SK-N-SH (cell line): ENCODE measurements around the gene SORBS2. TPM values are rescaled to one million over a fixed set of nuclear protein-coding genes. Genes with fewer than 3 reads are reported as not detected.

Experiments
- CTCF ChIA-PET: fragments of 300-600, 350-600 bp; formaldehyde crosslinking; extraction: SDS; loops from one replicate; lab custom pipeline; 2021; lab: Yijun Ruan, JAX
- POLR2A ChIA-PET: fragments of 350-600 bp; sonication (Branson Sonifier 250); formaldehyde crosslinking; extraction: SDS; loops from one replicate; lab custom pipeline; 2020; ENCODE audit warnings: antibody characterized with exemption, inconsistent platforms; lab: Yijun Ruan, JAX
- DNase-seq: peaks from one replicate; pipeline ENCODE4 v3.0.0; 2012
- H2AFZ ChIP-seq: fragments of 200-600 bp; sonication (generic); 2 replicates; pipeline ENCODE4 v1.8.1; 2016; ENCODE audit warnings: antibody characterized with exemption, mild to moderate bottlenecking, low read depth
- H3F3A ChIP-seq: fragments of 200-600 bp; sonication (generic); replicated peaks from 2 replicates; pipeline ENCODE3; 2016; ENCODE audit warnings: antibody characterized with exemption, mild to moderate bottlenecking; ENCODE audit not compliant: insufficient read depth
- H3K27ac ChIP-seq, 2 experiments: fragments of 200-500 bp in 1 of 2; fragments of 200-600 bp in 1 of 2; sonication (Bioruptor generic) in 1 of 2; sonication (generic), shearing (Covaris generic) in 1 of 2; 2 replicates each; pipeline versions ENCODE4 v1.5.1 to v1.6.1; 2014 to 2016; ENCODE audit warnings: low read depth in 2 of 2, inconsistent platforms in 1 of 2, low read length in 1 of 2, mild to moderate bottlenecking in 1 of 2, mixed read lengths in 1 of 2
- H3K27me3 ChIP-seq: fragments of 200-600 bp; sonication (generic), shearing (Covaris generic); 2 replicates; pipeline ENCODE4 v1.6.1; 2016; ENCODE audit warnings: mixed run types; ENCODE audit not compliant: insufficient read depth
- H3K36me3 ChIP-seq, 2 experiments: fragments of 200-500 bp in 1 of 2; fragments of 200-600 bp in 1 of 2; sonication (Bioruptor generic) in 1 of 2; sonication (generic) in 1 of 2; replicated peaks in 1 of 2; 2 replicates each; pipeline versions ENCODE3 to v1.5.1; 2014 to 2016; ENCODE audit warnings: low read length in 1 of 2, mild to moderate bottlenecking in 1 of 2; ENCODE audit not compliant: insufficient read depth in 2 of 2, control insufficient read depth in 1 of 2
- H3K4me1 ChIP-seq, 2 experiments: fragments of 200-500 bp in 1 of 2; fragments of 200-600 bp in 1 of 2; sonication (Bioruptor generic) in 1 of 2; sonication (generic), shearing (Covaris generic) in 1 of 2; 2 replicates each; pipeline versions ENCODE4 v1.5.1 to v1.6.1; 2014 to 2016; ENCODE audit warnings: low read depth in 1 of 2, low read length in 1 of 2, mixed run types in 1 of 2; ENCODE audit not compliant: insufficient read depth in 2 of 2, control insufficient read depth in 1 of 2
- H3K4me2 ChIP-seq: fragments of 200-600 bp; sonication (generic), shearing (Covaris generic); 2 replicates; pipeline ENCODE4 v1.6.1; 2017; ENCODE audit warnings: mixed run types
- H3K4me3 ChIP-seq, 2 experiments: fragments of 200-500 bp in 1 of 2; fragments of 200-600 bp in 1 of 2; sonication (Bioruptor generic) in 1 of 2; sonication (generic), shearing (Covaris generic) in 1 of 2; 2 replicates each; pipeline versions ENCODE4 v1.5.1 to v1.8.1; 2014 to 2016; ENCODE audit warnings: low read depth in 2 of 2, inconsistent platforms in 1 of 2, low read length in 1 of 2, mild to moderate bottlenecking in 1 of 2, mixed read lengths in 1 of 2, moderate library complexity in 1 of 2
- H3K79me2 ChIP-seq: fragments of 200-600 bp; sonication (generic); 2 replicates; pipeline ENCODE4 v1.8.1; 2017; ENCODE audit warnings: mild to moderate bottlenecking; ENCODE audit not compliant: insufficient read depth
- H3K9ac ChIP-seq: fragments of 200-600 bp; sonication (generic); 2 replicates; pipeline ENCODE4 v1.6.1; 2017; ENCODE audit warnings: mixed run types
- H3K9me2 ChIP-seq: fragments of 200-600 bp; sonication (generic); 2 replicates; pipeline ENCODE4 v1.6.1; 2017; ENCODE audit warnings: mixed run types
- H3K9me3 ChIP-seq: fragments of 200-600 bp; sonication (generic); 2 replicates; pipeline ENCODE4 v1.6.1; 2017; ENCODE audit warnings: mixed run types, mild to moderate bottlenecking, moderate library complexity
- H4K20me1 ChIP-seq: fragments of 200-600 bp; sonication (generic); 2 replicates; pipeline ENCODE4 v1.6.1; 2017; ENCODE audit warnings: mild to moderate bottlenecking, mixed run types; ENCODE audit not compliant: insufficient read depth
- CHD2 ChIP-seq: fragments of 150-350 bp; IDR thresholded peaks from 2 replicates; pipeline ENCODE4 v1.6.1; 2018; ENCODE audit warnings: low read length; ENCODE audit not compliant: partially characterized antibody
- CTCF ChIP-seq: fragments of 200-600 bp; sonication (generic); IDR thresholded peaks from 2 replicates; pipeline ENCODE4 v1.6.1; 2017; ENCODE audit warnings: antibody characterized with exemption, mild to moderate bottlenecking, moderate library complexity
- EP300 ChIP-seq, 2 experiments: IDR thresholded peaks; 2 replicates each; pipeline versions ENCODE4 v1.4.0 to v1.6.1; 2012; ENCODE audit warnings: borderline replicate concordance in 1 of 2, low read depth in 1 of 2, low read length in 1 of 2
- FOSL2 ChIP-seq: IDR thresholded peaks from 2 replicates; pipeline ENCODE4 v1.4.0; 2012; ENCODE audit warnings: low read depth, mild to moderate bottlenecking, moderate library complexity, borderline replicate concordance
- FOXM1 ChIP-seq: IDR thresholded peaks from 2 replicates; pipeline ENCODE4 v1.4.0; 2012; ENCODE audit warnings: low read depth, mild to moderate bottlenecking
- GABPA ChIP-seq: IDR thresholded peaks from 2 replicates; pipeline ENCODE4 v1.4.0; 2012; ENCODE audit warnings: low read depth, mild to moderate bottlenecking
- GATA2 ChIP-seq: sonication (generic); formaldehyde crosslinking; IDR thresholded peaks from 2 replicates; pipeline ENCODE4 v1.5.0; 2020; ENCODE audit warnings: mild to moderate bottlenecking, missing genetic modification reagents
- MAX ChIP-seq: IDR thresholded peaks from 2 replicates; pipeline ENCODE4 v1.4.0; 2012; ENCODE audit warnings: low read depth
- MXI1 ChIP-seq: IDR thresholded peaks from 2 replicates; pipeline ENCODE4 v1.6.1; 2012; ENCODE audit warnings: mild to moderate bottlenecking, low read depth, low read length, improper control_type of control experiment
- NFIC ChIP-seq: IDR thresholded peaks from 2 replicates; pipeline ENCODE4 v1.4.0; 2012; ENCODE audit warnings: borderline replicate concordance
- RAD21 ChIP-seq: IDR thresholded peaks from 2 replicates; pipeline ENCODE4 v1.6.1; 2012; ENCODE audit warnings: mild to moderate bottlenecking, low read length
- REST ChIP-seq: IDR thresholded peaks from 2 replicates; pipeline ENCODE4 v1.6.1; 2012; ENCODE audit warnings: mild to moderate bottlenecking, low read depth, low read length, moderate library complexity
- RXRA ChIP-seq: IDR thresholded peaks from 2 replicates; pipeline ENCODE4 v1.4.0; 2012; ENCODE audit warnings: low read depth, mild to moderate bottlenecking, borderline replicate concordance
- SIN3A ChIP-seq: IDR thresholded peaks from 2 replicates; pipeline ENCODE4 v1.6.1; 2012; ENCODE audit warnings: low read depth, mild to moderate bottlenecking, low read length, moderate library complexity, borderline replicate concordance
- TAF1 ChIP-seq: IDR thresholded peaks from 2 replicates; pipeline ENCODE4 v1.6.1; 2012; ENCODE audit warnings: low read depth, mild to moderate bottlenecking, low read length, moderate library complexity, borderline replicate concordance
- TEAD4 ChIP-seq: IDR thresholded peaks from 2 replicates; pipeline ENCODE4 v1.4.0; 2012; ENCODE audit warnings: mild to moderate bottlenecking, borderline replicate concordance; ENCODE audit not compliant: insufficient read depth
- USF1 ChIP-seq: IDR thresholded peaks from 2 replicates; pipeline ENCODE4 v1.4.0; 2012; ENCODE audit warnings: low read depth, borderline replicate concordance
- YY1 ChIP-seq: IDR thresholded peaks from 2 replicates; pipeline ENCODE4 v1.4.0; 2012; ENCODE audit warnings: low read depth, mild to moderate bottlenecking
- WGBS: methylation state at CpG from one replicate; pipeline ENCODE4 v1.1.6; 2017; ENCODE audit warnings: low lambda C conversion rate; 5-methylcytosine and 5-hydroxymethylcytosine counted together
- polyA plus RNA-seq, 3 experiments: library from polyadenylated mRNA; depleted of rRNA; stranded (reverse); fragments of >200 nt; gene quantifications; 2 replicates each; pipeline ENCODE4 v1.2.3, GENCODE V29; 2012

SORBS2 gene
- polyA plus RNA-seq, 1 of the 3 experiments (the other 2 are of a cell fraction) = 2.5 TPM

- no peak for TF ChIP-seq EP300 (IDR thresholded peaks at IDR 0.05; ENCODE audit: borderline replicate concordance in 1 of 2, low read depth in 1 of 2, low read length in 1 of 2)
- no peak for TF ChIP-seq MAX
- no peak for TF ChIP-seq FOSL2
- TF ChIP-seq FOXM1 = no peak
- no peak for TF ChIP-seq GABPA
- TF ChIP-seq SIN3A = no peak
- TF ChIP-seq NFIC = no peak
- TF ChIP-seq TEAD4 = no peak
- no peak for TF ChIP-seq RAD21
- no peak for TF ChIP-seq RXRA
- TF ChIP-seq CHD2 = no peak
- TF ChIP-seq YY1 = no peak
- no peak for TF ChIP-seq GATA2 (CRISPR knock-in tag)
- no peak for TF ChIP-seq USF1
- no peak for TF ChIP-seq REST
- no peak for TF ChIP-seq MXI1
- no peak for TF ChIP-seq TAF1
- TF ChIP-seq CTCF = no peak
- no peak overlapping the region for H3K4me3 ChIP-seq
- no peak overlapping the region for H3K9ac ChIP-seq
- peaks cover 0 to 15% of the 10 kb centered on the region in 2 experiments; a peak in 2 of 4 replicates for H3K4me1 ChIP-seq
- no peaks in the 10 kb centered on the region for H3F3A ChIP-seq
- no peaks in the 10 kb centered on the region for H3K9me3 ChIP-seq
- H2AFZ ChIP-seq = no peak overlapping the region
- ChIA-PET CTCF (interaction anchor here (1.0 to 6.8 kb wide), 6 partner anchors 13 to 400 kb away, joined by 3 to 128 read pairs (median 12); no protein-coding TSS in a partner anchor), POLR2A (no interaction called here)
- H3K9me2 ChIP-seq = no peaks in the 10 kb centered on the region
- no peak overlapping the region for H3K27ac ChIP-seq
- H3K27me3 ChIP-seq = no peaks in the 10 kb centered on the region
- DNase-seq = no peak
- no peaks in the 10 kb centered on the region for H3K79me2 ChIP-seq
- WGBS = 84% methylated on average over 12 of the region's 15 CpGs
- no peaks in the 10 kb centered on the region for H4K20me1 ChIP-seq
- H3K4me2 ChIP-seq = no peak overlapping the region
- H3K36me3 ChIP-seq = no peaks in the 10 kb centered on the region
These were observed 173.9 kb downstream of the SORBS2 start for GRCh38 chr4:185638093-185638492.
